IMR-90 (cell line): ENCODE measurements around the gene KIAA1328. TPM values are rescaled to one million over a fixed set of nuclear protein-coding genes. Genes with fewer than 3 reads are reported as not detected.

ENCODE experiments used
- polyA plus RNA-seq, 3 experiments: library from polyadenylated mRNA; depleted of rRNA; stranded (reverse); fragments of >200 nt; gene quantifications; 2 replicates each; pipeline ENCODE4 v1.2.3, GENCODE V29; 2012; ENCODE audit warnings: low replicate concordance in 1 of 3
- total RNA-seq: library from RNA; depleted of rRNA; stranded (reverse); fragments of >200 nt; gene quantifications from 2 replicates; pipeline ENCODE4 v1.2.3, GENCODE V29; 2012; rRNA removed

Gene KIAA1328
- total and polyA plus RNA-seq, 2 of the 4 experiments (the other 2 are of a cell fraction) = 2.4 to 7.0 TPM

Other genes starting within 250 kb of the KIAA1328 start
- 151 and 201 TPM in 2 replicates for gene TPGS2, start 125 bp upstream of the KIAA1328 start, total RNA-seq
- 272 and 294 TPM in 2 replicates for gene TPGS2, start 125 bp upstream of the KIAA1328 start, polyA plus RNA-seq (2012; rRNA removed)